Activated T-helper 1 cell treated with anti-CD3 and anti-CD28 coated beads, Interleukin-12 subunit alpha, Interleukin-12 subunit beta, Interleukin-2, Interleukin-4 antibody, amounts not matched to agents 30 ng/mL and 10 ng/mL and 1 ng/mL, durations not matched to agents 14 hours and 24 hours and 36 hours (primary cell): ENCODE data around the gene P3H1. TPM values are rescaled to one million over a fixed set of nuclear protein-coding genes. Genes with fewer than 3 reads are reported as not detected.
"Not testable (repeated sequence)": the region's sequence is repeated elsewhere in the genome, so short reads cannot be mapped to it uniquely, and the experiment has no call there.

ENCODE experiments used
- DNase-seq: peaks from one replicate; pipeline ENCODE4 v3.0.0; 2021; ENCODE audit warnings: low spot score
- H3K27ac Mint-ChIP-seq: one replicate; pipeline ENCODE4 v1.8.0; 2021; ENCODE audit warnings: mild to moderate bottlenecking, mixed read lengths
- H3K27me3 Mint-ChIP-seq: one replicate; pipeline ENCODE4 v1.8.0; 2022; ENCODE audit warnings: mild to moderate bottlenecking, moderate library complexity, mixed read lengths; ENCODE audit not compliant: insufficient read depth
- H3K36me3 Mint-ChIP-seq: one replicate; pipeline ENCODE4 v1.8.0; 2021; ENCODE audit warnings: low read depth, mixed read lengths
- H3K4me1 Mint-ChIP-seq: one replicate; pipeline ENCODE4 v1.8.0; 2021; ENCODE audit warnings: low read depth, mixed read lengths
- H3K4me3 Mint-ChIP-seq: one replicate; pipeline ENCODE4 v1.8.0; 2021; ENCODE audit warnings: mild to moderate bottlenecking, moderate library complexity, mixed read lengths
- H3K9me3 Mint-ChIP-seq: one replicate; pipeline ENCODE4 v1.8.0; 2021; ENCODE audit warnings: mixed read lengths
- intact Hi-C: fragments of 100-400 bp; cut with micrococcal nuclease; formaldehyde crosslinking; loops from one replicate; pipeline ENCODE4 v1.15.1; 2024
- total RNA-seq: library from RNA; stranded (reverse); gene quantifications from 2 replicates; pipeline ENCODE4 v1.2.3, GENCODE V29; 2022

Gene P3H1, protein sequence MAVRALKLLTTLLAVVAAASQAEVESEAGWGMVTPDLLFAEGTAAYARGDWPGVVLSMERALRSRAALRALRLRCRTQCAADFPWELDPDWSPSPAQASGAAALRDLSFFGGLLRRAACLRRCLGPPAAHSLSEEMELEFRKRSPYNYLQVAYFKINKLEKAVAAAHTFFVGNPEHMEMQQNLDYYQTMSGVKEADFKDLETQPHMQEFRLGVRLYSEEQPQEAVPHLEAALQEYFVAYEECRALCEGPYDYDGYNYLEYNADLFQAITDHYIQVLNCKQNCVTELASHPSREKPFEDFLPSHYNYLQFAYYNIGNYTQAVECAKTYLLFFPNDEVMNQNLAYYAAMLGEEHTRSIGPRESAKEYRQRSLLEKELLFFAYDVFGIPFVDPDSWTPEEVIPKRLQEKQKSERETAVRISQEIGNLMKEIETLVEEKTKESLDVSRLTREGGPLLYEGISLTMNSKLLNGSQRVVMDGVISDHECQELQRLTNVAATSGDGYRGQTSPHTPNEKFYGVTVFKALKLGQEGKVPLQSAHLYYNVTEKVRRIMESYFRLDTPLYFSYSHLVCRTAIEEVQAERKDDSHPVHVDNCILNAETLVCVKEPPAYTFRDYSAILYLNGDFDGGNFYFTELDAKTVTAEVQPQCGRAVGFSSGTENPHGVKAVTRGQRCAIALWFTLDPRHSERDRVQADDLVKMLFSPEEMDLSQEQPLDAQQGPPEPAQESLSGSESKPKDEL
- total RNA-seq: 44.9 and 51.4 TPM in 2 replicates

DNA sequence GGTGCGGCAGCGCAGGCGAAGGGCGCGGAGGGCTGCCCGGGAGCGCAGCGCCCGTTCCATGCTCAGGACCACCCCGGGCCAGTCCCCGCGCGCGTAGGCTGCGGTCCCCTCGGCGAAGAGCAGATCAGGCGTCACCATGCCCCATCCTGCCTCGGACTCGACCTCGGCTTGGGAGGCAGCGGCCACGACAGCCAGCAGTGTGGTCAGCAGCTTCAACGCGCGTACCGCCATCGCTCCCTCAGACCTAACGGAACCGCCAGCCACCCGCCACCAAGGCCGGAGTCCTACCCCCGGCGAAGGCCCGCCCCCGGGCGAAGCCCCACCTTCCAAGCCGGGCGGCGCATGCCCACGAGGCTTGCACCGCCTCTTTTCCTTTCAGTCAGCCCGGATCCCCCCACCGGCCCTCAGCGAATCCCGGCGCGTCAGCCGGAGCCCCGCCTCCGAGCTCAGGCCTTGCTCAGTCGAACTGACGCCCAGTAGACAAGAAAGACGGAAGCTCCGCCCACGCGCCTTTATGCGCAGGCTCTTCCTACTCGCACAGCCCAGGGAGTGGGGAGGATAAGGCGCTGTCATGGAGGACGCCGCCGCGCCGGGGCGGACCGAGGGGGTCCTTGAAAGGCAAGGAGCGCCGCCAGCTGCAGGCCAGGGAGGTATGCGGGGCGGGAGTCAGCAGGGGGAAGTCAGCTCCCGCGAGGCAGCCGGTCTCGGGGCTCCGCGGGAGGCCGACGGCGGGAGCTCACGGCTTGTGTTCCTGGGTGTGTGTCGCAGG is at the start of gene P3H1, which contains the start of gene C1orf50:
Gene P3H1 (minus strand): TSS at position 288 of the 769 bp plus-strand sequence. CDS start 57 bp downstream, at position 231.
Gene C1orf50 (plus strand): TSS at position 509 of the 769 bp plus-strand sequence. CDS start 63 bp downstream, at position 572.
- intact Hi-C loops: loop anchor here (1.0 to 5.0 kb wide), 13 partner anchors 11 to 1445 kb away; partner anchors contain the start of genes CDC20, CFAP57, DMAP1 and EBNA1BP2
- Mint-ChIP-seq H3K27ac (peak within 1 kb of the TSS; percentile 93), H3K4me1 (peaks cover 21% of the 10 kb centered on the region), H3K27me3 (no peaks in the 10 kb centered on the region), H3K4me3 (no peak within 1 kb of the TSS), H3K36me3 (peaks cover 14% of the 10 kb centered on the region), H3K9me3 (no peaks in the 10 kb centered on the region)
- DNase-seq: peak; percentile 100

DNA sequence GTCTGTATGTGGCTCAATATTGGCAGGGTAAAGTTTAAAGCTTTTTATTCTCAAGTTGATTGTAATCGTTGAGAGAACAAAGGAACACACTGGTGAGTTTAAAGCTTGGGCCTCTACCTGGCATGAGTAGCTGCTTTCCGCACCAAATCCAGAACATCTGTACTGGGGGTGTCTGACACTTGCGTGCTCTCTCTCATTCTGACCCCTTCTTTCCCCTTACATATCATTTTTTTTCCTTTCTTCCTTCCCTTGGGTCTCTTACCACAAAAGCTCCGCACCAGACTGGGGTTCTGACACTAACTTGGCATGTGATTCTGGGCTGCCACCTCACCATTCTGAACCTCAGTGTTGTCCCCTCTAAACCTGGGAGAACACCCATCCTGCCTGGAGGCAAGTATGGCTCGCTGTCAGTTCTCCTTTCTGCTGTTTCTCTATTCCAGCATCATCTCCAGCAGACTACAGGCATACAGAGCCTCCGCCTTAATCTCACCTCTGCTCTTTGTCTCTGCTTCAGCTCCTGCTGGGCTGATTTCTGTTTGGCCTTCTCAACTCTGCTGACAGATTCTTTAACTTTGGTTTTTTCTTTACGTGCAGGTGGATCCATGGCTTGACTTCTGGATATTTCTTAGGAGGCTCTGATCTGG is 49.2 kb upstream of the P3H1 start:
- Mint-ChIP-seq H3K4me1 (peaks cover 19% of the 10 kb centered on the region), H3K4me3 (peak overlapping the region; percentile 79), H3K27me3 (no peaks in the 10 kb centered on the region), H3K9me3 (no peaks in the 10 kb centered on the region), H3K36me3 (peaks cover 1% of the 10 kb centered on the region), H3K27ac (peak overlapping the region; percentile 80)
- intact Hi-C loops: loop anchor here (1.0 to 2.0 kb wide), 7 partner anchors 30 to 891 kb away; partner anchors contain the start of genes CCDC30, PPIH, ST3GAL3 and YBX1
- no peak for DNase-seq

DNA sequence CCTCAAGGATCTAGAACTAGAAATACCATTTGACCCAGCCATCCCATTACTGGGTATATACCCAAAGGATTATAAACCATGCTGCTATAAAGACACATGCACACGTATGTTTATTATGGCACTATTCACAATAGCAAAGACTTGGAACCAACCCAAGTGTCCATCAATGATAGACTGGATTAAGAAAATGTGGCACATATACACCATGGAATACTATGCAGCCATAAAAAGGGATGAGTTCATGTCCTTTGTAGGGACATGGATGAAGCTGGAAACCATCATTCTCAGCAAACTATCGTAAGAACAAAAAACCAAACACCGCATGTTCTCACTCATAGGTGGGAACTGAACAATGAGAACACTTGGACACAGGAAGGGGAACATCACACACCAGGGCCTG is 48.0 kb upstream of the P3H1 start:
- peak overlapping the region; percentile 23 for H3K4me3 Mint-ChIP-seq
- H3K4me1 Mint-ChIP-seq: peaks cover 19% of the 10 kb centered on the region
- intact Hi-C loops, H3K27me3 Mint-ChIP-seq, H3K9me3 Mint-ChIP-seq, DNase-seq, H3K27ac Mint-ChIP-seq, H3K36me3 Mint-ChIP-seq: not testable (repeated sequence)

DNA sequence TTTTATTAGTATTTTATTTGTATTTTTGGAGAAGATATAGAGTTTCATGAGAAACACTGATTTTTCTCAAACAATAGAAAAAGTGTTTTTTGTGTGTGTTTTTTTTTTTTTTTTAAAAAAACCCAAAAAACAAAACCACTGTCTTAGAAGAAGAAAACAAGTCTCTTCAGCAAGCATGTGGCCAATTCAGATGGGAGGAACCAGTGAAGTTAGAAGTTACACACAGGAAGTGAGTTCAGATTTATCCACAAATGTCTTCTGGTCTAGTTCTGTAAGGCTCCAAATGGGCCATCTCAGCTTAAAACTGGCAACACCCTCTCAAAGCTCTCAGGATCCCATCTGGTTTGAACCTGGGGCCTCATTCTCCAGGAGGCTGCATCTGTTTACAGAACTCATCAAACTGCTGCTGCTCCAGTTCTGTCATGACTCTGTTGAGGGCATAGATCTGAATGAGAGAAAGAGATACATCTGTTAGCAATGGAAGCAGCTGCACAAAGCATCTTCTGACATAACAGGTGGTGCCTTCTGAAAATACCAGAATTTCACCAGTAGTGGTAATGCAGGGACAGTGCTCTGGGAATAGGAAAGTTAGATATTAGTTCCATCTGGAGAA is 40.3 kb upstream of the P3H1 start:
- no peaks in the 10 kb centered on the region for H3K27me3 Mint-ChIP-seq
- peaks cover 8% of the 10 kb centered on the region for H3K36me3 Mint-ChIP-seq
- H3K4me3 Mint-ChIP-seq: no peak overlapping the region
- H3K9me3 Mint-ChIP-seq: no peaks in the 10 kb centered on the region
- no peak overlapping the region for H3K27ac Mint-ChIP-seq
- DNase-seq: no peak
- intact Hi-C loops: no loop called here
- H3K4me1 Mint-ChIP-seq: peaks cover 15% of the 10 kb centered on the region

DNA sequence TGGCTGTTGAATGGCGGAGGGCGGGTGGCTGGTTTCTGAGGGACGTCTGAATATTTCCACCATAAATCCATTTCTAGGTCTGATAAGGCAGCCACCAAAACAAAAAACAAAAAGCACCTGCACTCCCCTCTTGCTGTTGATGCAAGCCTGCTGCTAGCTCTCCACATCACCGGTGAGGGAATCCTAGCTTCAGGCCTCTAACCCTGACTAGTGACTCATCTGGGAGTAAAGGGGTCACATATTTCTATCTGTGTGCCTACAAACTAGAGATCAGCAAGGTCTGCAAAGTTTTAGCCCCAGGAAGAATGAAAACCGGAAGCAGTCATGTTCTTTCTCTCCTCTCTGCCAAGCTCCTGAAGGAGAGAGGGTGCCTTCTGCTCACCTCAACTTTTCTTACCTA is 39.8 kb upstream of the P3H1 start:
- H3K4me1 Mint-ChIP-seq: peaks cover 15% of the 10 kb centered on the region
- no peaks in the 10 kb centered on the region for H3K27me3 Mint-ChIP-seq
- H3K36me3 Mint-ChIP-seq: peaks cover 8% of the 10 kb centered on the region
- H3K4me3 Mint-ChIP-seq: no peak overlapping the region
- no peak for DNase-seq
- no peaks in the 10 kb centered on the region for H3K9me3 Mint-ChIP-seq
- H3K27ac Mint-ChIP-seq: no peak overlapping the region
- intact Hi-C loops: no loop called here

DNA sequence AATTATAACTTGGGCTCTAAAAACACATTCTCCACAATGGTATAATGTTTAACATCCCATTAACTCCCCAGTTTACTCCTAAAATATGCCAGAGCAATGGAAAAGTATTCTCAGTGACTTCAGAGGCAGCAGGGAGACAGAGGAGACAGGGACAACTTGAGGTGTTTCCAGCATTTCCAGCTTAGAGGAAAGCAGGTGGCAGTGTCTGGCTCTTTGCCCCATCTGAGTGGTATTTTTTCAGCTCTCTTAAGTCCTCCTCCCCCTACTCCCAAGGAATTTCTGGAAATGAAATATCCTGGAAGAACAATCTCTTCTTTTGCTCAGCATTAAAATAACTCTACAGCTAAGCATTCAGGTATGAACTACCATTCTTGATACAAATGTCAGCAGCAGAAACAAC is 39.3 kb upstream of the P3H1 start:
- no peak for DNase-seq
- peaks cover 15% of the 10 kb centered on the region for H3K4me1 Mint-ChIP-seq
- no peak overlapping the region for H3K4me3 Mint-ChIP-seq
- H3K36me3 Mint-ChIP-seq: peaks cover 8% of the 10 kb centered on the region
- no peaks in the 10 kb centered on the region for H3K27me3 Mint-ChIP-seq
- intact Hi-C loops: no loop called here
- H3K27ac Mint-ChIP-seq: no peak overlapping the region
- no peaks in the 10 kb centered on the region for H3K9me3 Mint-ChIP-seq

DNA sequence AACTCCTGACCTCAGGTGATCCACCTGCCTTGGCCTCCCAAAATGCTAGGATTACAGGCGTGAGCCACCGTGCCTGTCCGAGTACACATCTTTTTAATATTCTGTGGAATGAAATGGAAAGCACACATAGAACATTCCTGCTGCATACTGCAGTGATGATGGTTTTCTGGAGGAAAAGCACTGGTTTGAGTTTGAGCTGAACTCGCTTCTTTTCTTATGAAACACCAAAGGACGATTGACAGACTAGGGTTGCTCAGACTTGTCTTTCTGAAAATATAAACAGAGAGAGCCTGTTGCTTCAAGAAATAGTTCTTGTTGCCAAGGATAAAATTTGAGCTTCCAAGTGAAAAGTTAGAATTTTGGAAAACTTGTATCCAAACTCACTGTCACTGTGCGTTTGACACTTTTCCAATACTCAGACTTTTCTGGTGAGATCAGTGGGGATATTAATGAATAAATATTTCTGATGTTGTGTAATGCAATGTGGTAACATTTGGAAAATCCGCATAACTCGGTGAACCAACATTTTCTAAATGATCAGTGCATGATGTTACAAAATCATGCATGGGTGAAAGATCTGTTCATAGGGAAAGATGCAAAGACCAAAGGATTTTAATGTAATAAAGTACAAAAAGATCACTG is 35.1 kb upstream of the P3H1 start:
- peaks cover 8% of the 10 kb centered on the region for H3K4me1 Mint-ChIP-seq
- no peak overlapping the region for H3K4me3 Mint-ChIP-seq
- H3K36me3 Mint-ChIP-seq: peaks cover 8% of the 10 kb centered on the region
- no peaks in the 10 kb centered on the region for H3K9me3 Mint-ChIP-seq
- intact Hi-C loops: no loop called here
- no peak for DNase-seq
- H3K27ac Mint-ChIP-seq: no peak overlapping the region
- peaks cover 2% of the 10 kb centered on the region for H3K27me3 Mint-ChIP-seq

DNA sequence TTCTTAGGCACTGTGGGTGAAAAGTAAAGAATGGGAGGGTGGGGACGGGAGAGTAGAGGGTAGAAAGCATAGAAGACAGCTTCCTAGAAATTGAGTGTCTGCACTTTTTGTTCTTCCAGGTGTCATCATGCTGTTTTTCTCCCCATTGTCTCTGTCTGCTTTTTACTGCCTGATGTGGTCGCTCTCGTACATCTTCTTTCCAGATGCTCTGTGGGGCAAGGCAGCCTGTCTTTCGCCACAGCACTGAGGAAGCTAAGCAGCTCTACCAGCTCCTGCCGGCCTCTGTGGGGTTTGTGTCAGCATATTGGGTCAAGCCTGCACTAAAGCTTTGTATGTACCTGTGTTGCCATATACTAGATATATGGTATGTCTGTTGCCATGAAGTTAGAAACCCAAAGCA is 31.2 kb upstream of the P3H1 start:
- Mint-ChIP-seq H3K4me3 (no peak overlapping the region), H3K27me3 (peaks cover 9% of the 10 kb centered on the region), H3K27ac (no peak overlapping the region), H3K9me3 (no peaks in the 10 kb centered on the region), H3K4me1 (no peaks in the 10 kb centered on the region), H3K36me3 (no peaks in the 10 kb centered on the region)
- no peak for DNase-seq
- intact Hi-C loops: no loop called here

DNA sequence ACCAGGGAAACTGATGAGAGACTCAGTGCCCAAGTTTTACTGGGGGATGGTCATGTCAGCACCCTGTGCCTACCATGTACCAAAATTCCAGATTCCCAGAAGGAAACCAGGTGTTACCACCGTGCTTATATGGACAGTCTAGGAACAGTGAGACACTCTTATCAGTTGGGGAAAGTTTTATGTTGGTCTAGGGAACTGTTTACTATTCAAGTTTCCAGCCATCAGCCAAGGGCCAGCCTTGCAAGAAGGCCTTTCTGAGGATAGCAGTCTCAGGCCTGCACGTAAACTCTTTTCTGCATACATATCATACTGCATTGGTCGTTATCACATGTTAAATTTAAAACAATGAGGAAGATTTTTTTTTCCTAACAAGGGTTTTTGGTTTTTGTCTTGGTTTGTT is 30.6 kb upstream of the P3H1 start:
- intact Hi-C loops: no loop called here
- Mint-ChIP-seq H3K9me3 (no peaks in the 10 kb centered on the region), H3K27me3 (peaks cover 9% of the 10 kb centered on the region), H3K27ac (no peak overlapping the region), H3K4me3 (no peak overlapping the region), H3K4me1 (no peaks in the 10 kb centered on the region), H3K36me3 (no peaks in the 10 kb centered on the region)
- DNase-seq: no peak

DNA sequence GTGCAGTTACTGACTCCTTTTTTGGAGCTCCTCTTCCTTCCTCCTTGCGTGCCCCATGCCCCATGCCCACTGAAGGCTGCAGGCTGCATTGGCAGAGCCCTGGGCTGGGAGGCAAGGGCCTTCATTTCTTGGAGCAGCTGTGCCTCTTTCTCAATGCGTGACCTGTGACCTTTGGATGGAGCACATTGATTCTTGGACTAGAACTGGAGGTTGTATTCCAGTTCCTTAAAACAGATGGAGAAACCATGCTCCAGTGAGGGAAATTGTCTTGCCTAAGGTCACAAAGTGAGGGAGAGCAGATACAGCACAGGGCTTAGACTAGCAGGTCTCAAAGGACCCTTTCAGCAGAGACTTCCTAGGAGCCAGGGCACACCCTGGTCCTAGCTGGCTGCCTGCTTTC is 27.0 kb upstream of the P3H1 start:
- Mint-ChIP-seq H3K9me3 (no peaks in the 10 kb centered on the region), H3K36me3 (no peaks in the 10 kb centered on the region), H3K27ac (no peak overlapping the region), H3K4me3 (no peak overlapping the region), H3K4me1 (no peaks in the 10 kb centered on the region), H3K27me3 (peaks cover 7% of the 10 kb centered on the region)
- intact Hi-C loops: no loop called here
- DNase-seq: no peak

DNA sequence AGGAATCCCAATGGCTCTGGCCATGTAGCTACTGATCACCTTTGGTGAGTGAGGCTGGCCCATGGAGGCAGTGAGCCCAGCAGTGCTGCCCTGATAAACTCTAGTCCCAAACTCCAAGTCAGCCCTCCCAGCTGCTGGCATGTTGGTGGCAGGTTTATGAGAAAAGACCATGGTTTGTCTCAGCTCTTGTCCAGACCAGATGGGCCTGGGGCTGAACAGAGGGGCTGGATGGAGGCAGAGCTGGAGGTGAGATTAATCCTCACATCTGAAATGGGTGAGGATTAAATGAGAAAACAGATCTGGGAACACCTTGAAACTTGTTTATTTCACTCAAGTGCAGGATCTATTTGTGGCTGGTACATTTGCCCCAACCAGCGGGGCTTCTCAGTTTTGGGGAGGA is 21.2 kb upstream of the P3H1 start:
- intact Hi-C loops: no loop called here
- H3K27ac Mint-ChIP-seq: no peak overlapping the region
- H3K36me3 Mint-ChIP-seq: peaks cover 2% of the 10 kb centered on the region
- no peaks in the 10 kb centered on the region for H3K27me3 Mint-ChIP-seq
- peaks cover 15% of the 10 kb centered on the region for H3K4me1 Mint-ChIP-seq
- no peak for DNase-seq
- no peaks in the 10 kb centered on the region for H3K9me3 Mint-ChIP-seq
- no peak overlapping the region for H3K4me3 Mint-ChIP-seq

DNA sequence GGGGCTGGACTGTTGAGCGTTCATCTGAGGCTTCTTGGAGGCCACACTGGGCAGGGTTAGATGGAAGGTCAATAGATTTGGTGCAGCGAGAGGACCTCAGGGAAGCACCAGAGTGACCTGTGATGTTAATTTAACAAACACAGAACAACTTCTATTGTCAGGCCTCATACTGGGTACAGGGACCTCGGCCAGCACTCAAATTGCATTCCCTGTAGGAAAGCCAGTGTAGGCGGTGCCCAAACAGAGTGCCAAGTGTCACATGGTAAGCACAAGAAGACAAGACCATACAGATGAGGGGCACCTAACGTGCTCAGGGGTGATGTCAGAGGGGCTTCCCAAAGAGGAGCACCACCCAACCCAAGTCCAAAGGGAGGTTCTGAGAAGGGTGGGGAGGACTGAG is 19.3 kb upstream of the P3H1 start:
- peaks cover 8% of the 10 kb centered on the region for H3K36me3 Mint-ChIP-seq
- no peak overlapping the region for H3K27ac Mint-ChIP-seq
- no peak overlapping the region for H3K4me3 Mint-ChIP-seq
- no peaks in the 10 kb centered on the region for H3K9me3 Mint-ChIP-seq
- intact Hi-C loops: no loop called here
- no peak for DNase-seq
- peaks cover 15% of the 10 kb centered on the region for H3K4me1 Mint-ChIP-seq
- H3K27me3 Mint-ChIP-seq: no peaks in the 10 kb centered on the region
